Fibroblast of mammary gland (primary cell): ENCODE data around the gene CORO7.

Source experiments
- DNase-seq: peaks from one replicate; pipeline ENCODE4 v3.0.0-alpha.2; 2010; ENCODE audit warnings: low read depth
- H3K4me3 ChIP-seq: 2 replicates; pipeline ENCODE4 v1.5.1; 2011; ENCODE audit warnings: low read depth, mild to moderate bottlenecking, low read length, moderate library complexity; ENCODE audit not compliant: control insufficient read depth
- TF ChIP-seq, protein P1 (sequence below): conservative IDR thresholded peaks from 2 replicates; pipeline ENCODE4 v1.5.1; 2011; ENCODE audit warnings: low read depth, low read length, inconsistent platforms; ENCODE audit not compliant: control insufficient read depth, insufficient read depth

CORO7 gene

DNA sequence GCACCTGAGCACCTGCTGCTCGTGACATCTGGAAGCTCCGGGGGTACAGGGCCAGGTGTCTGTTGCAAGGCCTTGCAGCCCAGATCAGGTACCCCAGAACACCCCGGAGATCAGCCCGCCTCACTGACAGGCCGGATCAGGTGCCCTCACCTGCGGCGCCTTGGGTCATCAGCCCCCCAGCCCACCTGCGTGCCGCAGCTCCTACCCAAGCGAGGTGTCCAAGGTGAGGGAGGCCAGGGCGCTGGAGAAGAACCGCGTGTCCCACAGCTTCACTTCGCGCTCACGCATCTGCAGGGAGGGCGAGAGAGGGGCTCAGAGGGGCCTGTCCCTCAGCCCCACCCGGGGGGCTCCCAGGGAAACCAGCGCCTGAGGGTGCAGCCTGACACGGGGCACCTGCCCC is 28.6 kb downstream of the CORO7 start:
- no peak overlapping the region for H3K4me3 ChIP-seq
- TF ChIP-seq, protein P1, sequence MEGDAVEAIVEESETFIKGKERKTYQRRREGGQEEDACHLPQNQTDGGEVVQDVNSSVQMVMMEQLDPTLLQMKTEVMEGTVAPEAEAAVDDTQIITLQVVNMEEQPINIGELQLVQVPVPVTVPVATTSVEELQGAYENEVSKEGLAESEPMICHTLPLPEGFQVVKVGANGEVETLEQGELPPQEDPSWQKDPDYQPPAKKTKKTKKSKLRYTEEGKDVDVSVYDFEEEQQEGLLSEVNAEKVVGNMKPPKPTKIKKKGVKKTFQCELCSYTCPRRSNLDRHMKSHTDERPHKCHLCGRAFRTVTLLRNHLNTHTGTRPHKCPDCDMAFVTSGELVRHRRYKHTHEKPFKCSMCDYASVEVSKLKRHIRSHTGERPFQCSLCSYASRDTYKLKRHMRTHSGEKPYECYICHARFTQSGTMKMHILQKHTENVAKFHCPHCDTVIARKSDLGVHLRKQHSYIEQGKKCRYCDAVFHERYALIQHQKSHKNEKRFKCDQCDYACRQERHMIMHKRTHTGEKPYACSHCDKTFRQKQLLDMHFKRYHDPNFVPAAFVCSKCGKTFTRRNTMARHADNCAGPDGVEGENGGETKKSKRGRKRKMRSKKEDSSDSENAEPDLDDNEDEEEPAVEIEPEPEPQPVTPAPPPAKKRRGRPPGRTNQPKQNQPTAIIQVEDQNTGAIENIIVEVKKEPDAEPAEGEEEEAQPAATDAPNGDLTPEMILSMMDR, result no peak
- no peak for DNase-seq

DNA sequence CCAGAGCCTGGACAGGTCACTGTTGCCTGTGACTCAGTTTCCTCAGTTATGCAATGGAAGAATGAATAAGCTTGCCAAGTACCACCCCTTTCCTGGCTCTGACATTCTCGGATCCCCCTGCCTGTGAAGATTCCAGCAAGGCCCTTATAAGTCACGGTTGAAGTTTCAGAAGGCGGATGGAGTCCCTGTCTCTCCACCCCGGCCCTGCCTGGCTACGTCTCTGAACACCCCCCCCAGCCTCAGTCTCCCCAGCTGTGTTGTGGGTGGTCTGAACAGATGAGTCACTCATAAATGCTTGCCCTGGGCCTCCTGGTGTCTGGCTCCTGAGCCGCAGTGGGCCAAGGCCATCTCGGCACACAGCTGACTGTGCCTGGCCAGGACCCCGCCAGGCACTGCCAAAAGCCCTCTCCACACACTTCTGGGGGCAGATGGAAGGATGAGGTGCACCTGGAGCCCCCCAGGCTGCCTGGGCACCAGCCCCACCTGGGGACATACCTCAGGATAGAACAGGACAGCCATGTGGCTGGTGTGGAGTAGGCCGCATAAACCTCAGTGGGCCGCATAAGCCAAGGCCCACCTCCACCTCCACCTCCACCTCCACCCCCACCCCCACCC is 29.3 kb downstream of the CORO7 start:
- DNase-seq, result peak; percentile 70
- TF ChIP-seq, protein P1, result no peak
- no peak overlapping the region for H3K4me3 ChIP-seq

DNA sequence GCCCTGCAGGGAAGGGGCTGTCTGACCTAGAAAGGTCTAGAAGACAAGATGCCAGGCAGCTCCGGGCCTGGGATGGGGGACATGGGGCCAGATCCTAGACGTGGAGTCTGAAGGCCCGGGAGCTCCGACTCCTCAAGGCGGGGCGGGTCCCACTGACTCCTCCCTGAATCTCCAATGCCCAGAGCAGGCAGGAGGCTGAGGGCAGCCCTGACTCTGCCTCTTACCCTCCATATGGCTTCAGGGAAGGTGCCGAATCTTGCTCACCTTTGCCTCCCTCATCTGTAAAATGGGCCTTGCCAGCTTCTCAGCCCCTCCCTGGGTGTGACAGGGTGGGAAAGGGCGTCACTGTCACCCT is 30.0 kb downstream of the CORO7 start:
- no peak overlapping the region for H3K4me3 ChIP-seq
- DNase-seq, result peak; percentile 58
- TF ChIP-seq, protein P1, result no peak

DNA sequence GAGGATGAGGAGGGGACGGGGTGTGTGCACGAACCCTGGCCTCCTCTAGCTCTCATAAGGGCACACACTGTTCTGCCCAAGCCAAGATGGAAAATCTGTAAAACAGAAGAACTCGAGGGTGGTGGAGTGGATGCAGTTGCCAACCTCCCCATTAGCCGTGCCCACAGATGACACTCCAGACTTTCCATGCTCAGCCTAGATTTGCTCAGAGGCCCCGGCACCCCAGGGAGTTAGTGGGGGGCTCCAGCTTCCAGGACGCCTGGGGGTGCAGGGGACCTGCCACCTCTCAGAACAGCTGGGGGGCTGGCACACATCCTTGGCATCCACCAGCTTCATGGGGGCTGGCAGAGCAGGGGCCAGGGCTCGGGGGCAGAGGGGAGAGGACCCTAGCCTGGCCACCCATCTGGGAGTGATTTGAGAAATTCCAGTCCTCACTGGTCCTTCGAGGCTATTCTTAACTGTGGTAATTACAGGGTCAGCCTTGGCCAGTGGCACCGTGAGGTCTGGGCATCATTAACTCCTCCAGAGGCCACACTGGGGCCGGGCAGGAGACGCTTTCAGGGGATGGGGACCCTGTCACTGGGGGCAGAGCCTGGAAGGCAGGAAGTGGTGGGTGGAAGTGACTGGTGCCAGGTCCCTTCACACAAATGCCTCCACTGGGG is 30.5 kb downstream of the CORO7 start:
- TF ChIP-seq, protein P1, result no peak
- no peak overlapping the region for H3K4me3 ChIP-seq
- DNase-seq, result no peak

DNA sequence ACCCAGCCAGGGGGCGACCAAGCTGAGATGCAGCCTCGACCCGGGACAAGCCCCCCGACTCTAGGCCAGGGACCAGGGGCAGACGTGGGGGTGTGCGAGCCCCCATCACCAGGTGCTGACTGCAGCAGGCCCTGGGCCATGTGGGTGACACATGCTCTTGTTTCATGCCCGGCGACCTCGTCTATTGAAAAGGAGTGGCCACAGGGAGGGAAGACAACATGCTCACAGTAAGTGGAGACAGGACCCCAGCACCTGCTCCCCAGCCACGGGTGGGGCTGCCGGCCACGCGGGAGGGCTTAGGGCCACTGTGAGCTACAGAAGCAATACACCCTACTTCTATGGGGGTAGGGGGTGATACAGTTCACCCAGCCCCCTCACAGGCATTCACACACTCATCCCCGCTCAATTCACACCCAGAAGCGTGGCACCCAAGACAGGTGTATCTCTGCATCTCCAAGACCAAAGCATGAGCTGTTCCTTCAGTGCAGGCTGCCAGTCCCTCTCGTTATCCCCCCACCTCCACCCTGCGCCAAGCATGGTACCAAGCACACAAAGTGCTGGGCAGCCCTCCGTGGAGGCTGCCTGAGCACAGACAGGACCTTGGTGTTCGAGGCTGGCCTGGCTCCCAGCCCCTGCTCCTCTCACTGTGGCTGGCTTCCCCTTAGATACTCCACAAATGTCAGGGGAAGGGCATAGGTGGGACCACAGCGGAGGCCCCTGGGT is 31.2 kb downstream of the CORO7 start:
- peak; percentile 45 for DNase-seq
- TF ChIP-seq, protein P1, result no peak
- H3K4me3 ChIP-seq, result no peak overlapping the region

DNA sequence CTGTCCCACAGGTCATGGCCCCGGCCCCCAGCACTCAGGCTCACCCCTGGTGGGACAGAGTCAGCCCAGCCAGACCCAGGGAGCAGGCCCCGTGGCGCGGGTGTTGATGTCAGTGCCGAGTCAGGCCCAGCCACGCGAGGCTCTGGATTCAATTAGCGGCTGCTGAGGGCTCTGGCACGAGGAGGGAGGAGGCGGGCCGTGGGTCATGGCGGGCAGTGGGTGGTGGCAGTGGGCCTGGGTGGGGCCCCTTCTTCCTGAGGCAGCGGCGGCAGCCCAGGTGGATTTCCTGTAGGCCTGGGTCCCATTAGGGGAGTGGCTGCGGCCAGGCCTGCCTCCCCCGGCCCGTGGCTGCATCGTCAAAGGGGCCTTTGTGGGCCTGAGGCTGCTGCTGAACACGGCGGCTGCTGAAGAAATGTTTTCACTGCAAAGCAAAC is 31.9 kb downstream of the CORO7 start:
- DNase-seq, result peak; percentile 78

More for the DNA sequence above, 31.9 kb downstream of the CORO7 start:
- TF ChIP-seq, protein P1, result no peak
- no peak overlapping the region for H3K4me3 ChIP-seq
